WTC11 (cell line): ENCODE results near the gene ZMYND15. TPM values are rescaled to one million over a fixed set of nuclear protein-coding genes. Genes with fewer than 3 reads are reported as not detected.

Experiments
- ATAC-seq: fragments of 200-7000 bp; cut with Tn5 transposase; 2 replicates; pipeline ENCODE4 v1.10.0; 2021; ENCODE audit warnings: mild to moderate bottlenecking, moderate library complexity
- CTCF ChIA-PET: fragments of 300-600 bp; sonication (Branson Sonifier 250); formaldehyde crosslinking; loops from one replicate; lab custom pipeline; 2021; ENCODE audit warnings: antibody characterized with exemption; lab: Charles Lee
- POLR2A ChIA-PET: fragments of 350-600 bp; sonication (Branson Sonifier 250); formaldehyde crosslinking; loops from one replicate; lab custom pipeline; 2021; ENCODE audit warnings: antibody characterized with exemption; lab: Charles Lee
- DNase-seq: peaks from one replicate; pipeline ENCODE4 v3.0.0; 2021; ENCODE audit warnings: low spot score
- H3K27ac Mint-ChIP-seq: 2 replicates; pipeline ENCODE4 v1.8.0; 2021; ENCODE audit warnings: mixed read lengths
- H3K27me3 Mint-ChIP-seq: 2 replicates; pipeline ENCODE4 v1.8.0; 2021; ENCODE audit warnings: low read depth, mild to moderate bottlenecking, moderate library complexity, mixed read lengths
- H3K36me3 Mint-ChIP-seq: 2 replicates; pipeline ENCODE4 v1.8.0; 2021; ENCODE audit warnings: mixed read lengths
- H3K4me1 Mint-ChIP-seq: 2 replicates; pipeline ENCODE4 v1.8.0; 2022; ENCODE audit warnings: mixed read lengths
- H3K4me3 Mint-ChIP-seq: 2 replicates; pipeline ENCODE4 v1.8.0; 2021; ENCODE audit warnings: mild to moderate bottlenecking, moderate library complexity, mixed read lengths
- H3K9me3 Mint-ChIP-seq: 2 replicates; pipeline ENCODE4 v1.8.0; 2021; ENCODE audit warnings: mixed read lengths
- E2F1 ChIP-seq: sonication (generic); formaldehyde crosslinking; IDR thresholded peaks from 2 replicates; pipeline ENCODE4 v1.8.0; 2022; ENCODE audit warnings: mild to moderate bottlenecking, missing genetic modification reagents
- ELF4 ChIP-seq: sonication (generic); formaldehyde crosslinking; IDR thresholded peaks from 2 replicates; pipeline ENCODE4 v1.8.1; 2022; ENCODE audit warnings: low read depth, mild to moderate bottlenecking, moderate library complexity, missing genetic modification reagents
- EMX1 ChIP-seq: fragments of 250-450 bp; sonication (Bioruptor Pico); IDR thresholded peaks from 2 replicates; pipeline ENCODE4 v1.8.0; 2021; ENCODE audit warnings: mild to moderate bottlenecking
- ETV6 ChIP-seq: sonication (generic); formaldehyde crosslinking; IDR thresholded peaks from 2 replicates; pipeline ENCODE4 v1.8.1; 2022; ENCODE audit warnings: mild to moderate bottlenecking, missing genetic modification reagents
- FOXP1 ChIP-seq: sonication (generic); formaldehyde crosslinking; IDR thresholded peaks from 2 replicates; pipeline ENCODE4 v1.8.0; 2022; ENCODE audit warnings: missing genetic modification reagents, mild to moderate bottlenecking, moderate library complexity, borderline replicate concordance
- GTF2I ChIP-seq: fragments of 250-450 bp; sonication (Bioruptor Pico); conservative IDR thresholded peaks from 2 replicates; pipeline ENCODE4 v1.4.0; 2021; ENCODE audit warnings: mild to moderate bottlenecking
- IRF1 ChIP-seq: sonication (generic); formaldehyde crosslinking; IDR thresholded peaks from 2 replicates; pipeline ENCODE4 v1.8.0; 2023; ENCODE audit warnings: missing genetic modification reagents
- IRF2 ChIP-seq: sonication (generic); formaldehyde crosslinking; IDR thresholded peaks from 2 replicates; pipeline ENCODE4 v1.8.0; 2022; ENCODE audit warnings: low read depth, missing genetic modification reagents, borderline replicate concordance
- KAT7 ChIP-seq: sonication (generic); formaldehyde crosslinking; IDR thresholded peaks from 2 replicates; pipeline ENCODE4 v1.8.1; 2023; ENCODE audit warnings: missing genetic modification reagents, mild to moderate bottlenecking, borderline replicate concordance
- NR1H2 ChIP-seq: sonication (generic); formaldehyde crosslinking; IDR thresholded peaks from 2 replicates; pipeline ENCODE4 v1.9.0; 2021; ENCODE audit warnings: mild to moderate bottlenecking, moderate library complexity, missing genetic modification reagents
- NR2C2 ChIP-seq: sonication (generic); formaldehyde crosslinking; IDR thresholded peaks from 2 replicates; pipeline ENCODE4 v1.8.0; 2022; ENCODE audit warnings: mild to moderate bottlenecking, missing genetic modification reagents
- PRRX2 ChIP-seq: fragments of 250-450 bp; sonication (Bioruptor Pico); IDR thresholded peaks from 2 replicates; pipeline ENCODE4 v1.8.0; 2021; ENCODE audit warnings: mild to moderate bottlenecking
- RORB ChIP-seq: fragments of 250-450 bp; sonication (Bioruptor Pico); IDR thresholded peaks from 2 replicates; pipeline ENCODE4 v1.9.0; 2021; ENCODE audit warnings: mild to moderate bottlenecking
- SP1 ChIP-seq: sonication (generic); formaldehyde crosslinking; conservative IDR thresholded peaks from 2 replicates; pipeline ENCODE4 v1.8.1; 2022; ENCODE audit warnings: missing genetic modification reagents
- STAT6 ChIP-seq: sonication (generic); formaldehyde crosslinking; conservative IDR thresholded peaks from 2 replicates; pipeline ENCODE4 v1.8.1; 2023; ENCODE audit warnings: mild to moderate bottlenecking, low read depth, missing genetic modification reagents, moderate library complexity
- ZBTB43 ChIP-seq: sonication (generic); formaldehyde crosslinking; IDR thresholded peaks from 2 replicates; pipeline ENCODE4 v1.8.1; 2023; ENCODE audit warnings: mild to moderate bottlenecking, missing genetic modification reagents
- ZMAT4 ChIP-seq: fragments of 250-450 bp; sonication (Bioruptor Pico); IDR thresholded peaks from 2 replicates; pipeline ENCODE4 v1.9.0; 2021; ENCODE audit warnings: mild to moderate bottlenecking
- ZNF263 ChIP-seq: sonication (generic); formaldehyde crosslinking; IDR thresholded peaks from 2 replicates; pipeline ENCODE4 v1.8.1; 2022; ENCODE audit warnings: low read depth, mild to moderate bottlenecking, moderate library complexity, missing genetic modification reagents
- ZNF512 ChIP-seq: sonication (generic); formaldehyde crosslinking; IDR thresholded peaks from 2 replicates; pipeline ENCODE4 v1.8.1; 2022; ENCODE audit warnings: missing genetic modification reagents, borderline replicate concordance
- ZNF671 ChIP-seq: fragments of 250-450 bp; sonication (Bioruptor Pico); IDR thresholded peaks from 2 replicates; pipeline ENCODE4 v1.8.0; 2021; ENCODE audit warnings: mild to moderate bottlenecking
- total RNA-seq: library from RNA; stranded (reverse); gene quantifications from 3 replicates; pipeline ENCODE4 v1.2.3, GENCODE V29; 2021

Gene ZMYND15
- total RNA-seq, 1 experiment from 2014 or later: 0.63 TPM

- H3K4me1 Mint-ChIP-seq: no peaks in the 10 kb centered on the region
- no peak for DNase-seq
- POLR2A ChIA-PET: no interaction called here
- H3K4me3 Mint-ChIP-seq: no peak overlapping the region
- H3K36me3 Mint-ChIP-seq: peaks cover 27% of the 10 kb centered on the region
- no peaks in the 10 kb centered on the region; the same call in 1 of the 2 replicates for H3K27me3 Mint-ChIP-seq
- CTCF ChIA-PET: no interaction called here
- no peak overlapping the region for H3K27ac Mint-ChIP-seq
- H3K9me3 Mint-ChIP-seq: no peaks in the 10 kb centered on the region
- no peak for ATAC-seq
- TF ChIP-seq IRF2 (no peak), RORB (CRISPR knock-in tag) (no peak), ETV6 (CRISPR knock-in tag) (no peak), ELF4 (CRISPR knock-in tag) (no peak), PRRX2 (no peak), ZMAT4 (no peak), SP1 (CRISPR knock-in tag) (no peak), NR1H2 (CRISPR knock-in tag) (no peak), KAT7 (no peak), IRF1 (CRISPR knock-in tag) (no peak), ZBTB43 (CRISPR knock-in tag) (no peak)
Observed at GRCh38 chr17:4717791-4718190, 21.8 kb upstream of the ZMYND15 start.

GRCh38 chr17:4718276-4718675, 21.4 kb upstream of the ZMYND15 start:
- Mint-ChIP-seq H3K4me1 (no peaks in the 10 kb centered on the region), H3K9me3 (no peaks in the 10 kb centered on the region), H3K36me3 (peaks cover 27% of the 10 kb centered on the region), H3K27me3 (no peaks in the 10 kb centered on the region; the same call in 1 of the 2 replicates), H3K4me3 (no peak overlapping the region), H3K27ac (no peak overlapping the region)
- ChIA-PET CTCF (no interaction called here), POLR2A (no interaction called here)
- DNase-seq (no peak), ATAC-seq (no peak)
- TF ChIP-seq FOXP1 (CRISPR knock-in tag) (no peak), ZNF671 (no peak), NR2C2 (CRISPR knock-in tag) (no peak), GTF2I (CRISPR knock-in tag) (no peak), E2F1 (CRISPR knock-in tag) (no peak), ZNF263 (CRISPR knock-in tag) (no peak), EMX1 (no peak), ZNF512 (no peak)

- CTCF ChIA-PET: no interaction called here
- POLR2A ChIA-PET: no interaction called here
- ATAC-seq: no peak
- Mint-ChIP-seq H3K27ac (peak overlapping the region; percentile 34; the same call in 1 of the 2 replicates), H3K4me1 (no peaks in the 10 kb centered on the region), H3K36me3 (peaks cover 27% of the 10 kb centered on the region), H3K9me3 (no peaks in the 10 kb centered on the region), H3K27me3 (no peaks in the 10 kb centered on the region; the same call in 1 of the 2 replicates), H3K4me3 (no peak overlapping the region)
- no peak for DNase-seq
- no peak for TF ChIP-seq RORB (CRISPR knock-in tag)
- no peak for TF ChIP-seq STAT6 (CRISPR knock-in tag)
Observed at GRCh38 chr17:4719146-4719545, 20.5 kb upstream of the ZMYND15 start.
